SIG-M5 treated with dmso at 0.1 percent for 504 hours (cell line): ENCODE results near the gene PLEKHG1.

Experiments
- DNase-seq: peaks from one replicate; lab custom pipeline; 2025; ENCODE audit not compliant: unreplicated experiment; lab: John Stamatoyannopoulos, UW

PLEKHG1 gene

DNA sequence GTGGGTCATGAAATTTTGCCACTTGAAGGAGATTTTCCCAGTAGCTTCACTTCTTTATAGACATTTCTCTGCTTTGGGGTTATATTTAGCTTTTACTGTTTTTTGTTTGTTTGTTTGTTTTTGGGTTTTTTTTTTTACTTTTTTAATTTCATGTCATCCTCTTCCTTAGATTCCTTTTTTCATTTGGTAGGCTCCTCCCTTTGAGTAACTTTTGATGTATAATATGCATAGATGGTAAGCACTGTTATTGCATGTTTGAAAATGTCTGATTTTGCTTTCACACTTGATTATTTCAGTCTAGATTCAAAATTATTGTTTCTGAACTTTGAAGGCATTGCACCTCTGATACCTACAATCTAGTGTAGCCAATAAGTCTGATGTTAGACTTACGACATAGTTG is 37.6 kb downstream of the PLEKHG1 start:
- DNase-seq, result no peak

DNA sequence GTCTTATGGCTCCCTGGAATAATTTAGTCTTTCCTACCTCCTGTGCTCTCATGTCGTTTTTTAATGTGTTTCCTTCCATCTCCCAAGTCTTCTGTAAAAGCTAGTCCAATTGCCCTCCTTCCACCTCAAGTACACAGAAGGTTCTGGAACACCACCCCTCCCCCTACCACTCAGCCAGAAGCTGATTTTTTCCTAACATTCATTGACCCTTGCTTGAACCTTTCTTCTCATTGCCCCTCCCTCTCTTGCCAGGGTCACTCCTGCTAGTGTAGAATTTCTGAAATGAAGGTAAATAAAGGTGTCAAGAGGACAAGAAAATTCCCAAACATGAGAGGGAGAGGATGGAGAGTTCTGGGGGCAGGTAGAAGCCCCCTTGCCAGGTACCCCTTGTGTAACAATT is 38.6 kb downstream of the PLEKHG1 start:
- DNase-seq, result no peak

DNA sequence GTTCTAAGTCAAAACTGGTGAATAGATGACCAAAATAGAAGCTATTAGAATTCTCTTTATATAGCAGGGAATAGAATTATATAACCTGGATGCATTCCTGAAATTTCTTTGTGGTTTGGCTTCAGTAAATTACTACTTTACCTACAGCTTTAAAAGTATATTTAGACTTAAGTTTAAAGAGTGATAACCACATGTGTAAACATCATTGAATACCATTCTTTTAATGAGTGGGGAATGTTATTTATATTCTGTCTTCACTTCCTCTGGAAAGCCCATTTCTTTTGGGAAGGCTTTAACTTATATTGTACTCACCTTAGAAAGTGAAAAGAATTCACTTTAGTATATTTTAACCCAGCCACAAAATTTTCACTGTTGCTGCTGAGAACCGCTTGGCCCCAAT is 39.1 kb downstream of the PLEKHG1 start:
- no peak for DNase-seq

DNA sequence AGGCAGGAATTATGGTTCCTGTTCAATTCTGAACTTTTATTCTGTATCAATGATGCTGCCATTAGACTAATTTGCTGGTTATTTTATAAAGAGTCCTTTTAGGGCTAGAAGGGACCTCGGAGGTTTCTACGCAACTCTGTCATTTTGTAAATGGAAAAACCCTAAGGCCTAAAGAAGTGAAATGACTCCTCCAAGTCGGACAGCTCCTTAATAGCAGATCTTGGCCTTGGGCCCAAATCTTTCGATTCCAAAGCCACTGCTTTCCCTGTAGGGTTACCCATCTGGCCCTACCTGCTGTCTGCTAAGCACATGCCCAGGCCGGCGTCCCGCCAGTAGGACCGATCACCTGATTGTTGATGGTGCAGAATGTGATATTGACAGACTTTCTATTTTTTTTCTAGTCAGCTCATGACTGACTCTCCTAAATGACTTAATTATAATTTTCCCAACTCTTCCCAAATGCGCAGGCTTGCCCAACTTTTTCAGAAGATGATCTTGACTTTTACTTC is 40.2 kb downstream of the PLEKHG1 start:
- DNase-seq, result no peak

DNA sequence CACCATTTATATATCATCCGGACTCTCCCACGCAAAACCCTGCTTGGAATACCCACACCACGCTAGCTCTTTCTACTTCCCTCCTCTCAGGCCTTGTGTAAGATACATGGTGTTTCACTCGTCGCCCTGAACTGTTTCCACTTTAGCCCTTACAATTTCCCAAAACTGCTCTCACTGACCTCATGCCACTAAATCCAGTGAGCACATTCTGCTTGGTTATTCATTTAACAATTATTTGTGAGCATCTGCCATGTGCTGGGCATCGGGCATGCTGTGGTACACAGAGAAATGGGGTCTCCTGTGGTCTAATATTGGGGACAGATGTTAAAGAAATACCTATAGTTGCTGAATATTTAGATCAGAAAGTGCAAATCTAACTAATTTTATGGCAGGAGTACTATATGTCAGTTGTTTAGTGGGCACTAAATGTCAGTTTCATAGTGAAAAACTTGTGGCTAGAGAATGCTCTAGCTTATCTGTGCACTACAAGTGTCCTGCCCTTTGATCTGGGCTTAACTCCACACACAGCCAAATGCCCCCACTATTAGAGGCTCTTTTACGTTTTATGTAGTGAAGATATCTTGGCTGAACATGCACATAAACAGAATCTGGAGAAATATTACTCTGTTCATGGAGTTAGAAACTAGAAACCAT is 41.0 kb downstream of the PLEKHG1 start:
- no peak for DNase-seq

DNA sequence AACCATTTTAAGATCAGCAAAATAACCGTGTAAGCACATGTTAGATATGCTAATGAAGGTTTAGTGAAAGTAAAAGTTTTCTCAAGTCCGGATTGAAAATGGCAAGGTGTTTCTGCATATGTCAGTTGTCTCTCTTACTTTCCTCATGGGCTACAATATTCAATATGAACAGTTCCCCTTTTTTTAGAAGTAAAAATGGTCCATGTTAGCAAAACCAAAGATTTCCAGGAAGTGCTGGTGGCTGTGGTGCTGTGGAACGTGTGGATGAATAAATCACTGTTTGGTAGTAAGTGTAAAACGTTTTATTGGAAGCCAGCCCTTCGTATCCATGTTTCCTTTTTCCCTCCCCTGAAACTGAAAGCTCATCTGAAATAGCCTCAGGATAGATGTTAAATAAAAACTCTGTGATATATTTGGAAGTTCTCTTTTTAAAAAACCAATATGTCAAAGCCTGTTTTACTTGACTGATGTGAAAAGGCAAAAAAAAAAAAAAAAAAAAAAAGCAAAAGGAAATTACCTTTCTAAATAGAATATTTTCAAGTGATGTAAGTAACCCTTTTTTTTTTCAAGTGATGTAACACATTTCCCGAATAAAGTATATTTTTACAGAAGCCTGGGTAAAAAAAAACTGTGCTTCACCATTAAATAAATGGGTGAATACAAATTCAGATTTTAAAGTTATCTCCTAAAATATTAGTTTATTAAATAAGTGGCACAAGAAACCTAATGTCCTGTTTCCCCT is 41.9 kb downstream of the PLEKHG1 start:
- no peak for DNase-seq

DNA sequence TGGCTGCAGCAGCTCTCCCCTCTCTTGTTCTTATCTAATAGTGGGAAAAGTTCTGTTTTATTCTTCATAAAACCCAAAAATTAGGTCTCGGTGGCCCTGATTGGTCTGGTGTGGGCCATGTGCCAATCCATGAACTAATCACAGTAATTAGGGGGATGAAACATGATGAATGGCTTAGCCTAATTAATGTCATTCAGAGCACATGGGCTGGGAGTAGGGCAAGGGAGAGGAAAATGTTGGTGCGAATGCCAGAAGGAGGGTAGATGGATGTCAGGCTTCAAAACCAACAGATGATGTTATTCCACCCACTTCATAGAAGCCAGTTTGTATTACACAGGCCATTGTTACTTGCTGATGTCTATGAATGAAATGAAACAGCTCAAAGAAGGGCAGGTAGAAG is 46.5 kb downstream of the PLEKHG1 start:
- no peak for DNase-seq

DNA sequence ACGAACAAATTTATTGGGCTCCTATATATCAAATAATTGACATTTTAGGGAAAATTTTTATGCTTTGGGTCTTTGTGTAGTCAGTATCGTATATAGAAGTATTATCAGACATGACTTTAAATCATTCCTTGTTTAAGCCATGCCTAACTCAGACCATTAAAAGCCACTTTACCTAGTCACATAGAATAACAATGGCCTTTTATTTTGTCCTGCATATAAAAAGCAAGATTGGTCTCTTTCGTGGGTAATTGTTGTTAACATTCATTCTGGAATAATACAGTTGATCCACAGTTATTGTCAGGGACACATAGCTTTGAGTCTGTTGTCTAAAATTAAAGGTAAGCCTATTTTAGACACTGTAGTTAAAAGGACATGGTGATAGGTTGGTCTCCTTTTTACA is 47.4 kb downstream of the PLEKHG1 start:
- no peak for DNase-seq
